GM12801 (cell line): ENCODE data around the gene TCAP.

Experiments used
- TF ChIP-seq, protein P1 (sequence below): IDR thresholded peaks from one replicate; pipeline ENCODE4 v1.5.1; 2011; ENCODE audit warnings: control low read depth; ENCODE audit not compliant: insufficient read length; ENCODE audit errors: extremely low read depth

Gene TCAP

GRCh38 chr17:39639566-39640458 is 25.3 kb upstream of the TCAP start:
- TF ChIP-seq, protein P1, sequence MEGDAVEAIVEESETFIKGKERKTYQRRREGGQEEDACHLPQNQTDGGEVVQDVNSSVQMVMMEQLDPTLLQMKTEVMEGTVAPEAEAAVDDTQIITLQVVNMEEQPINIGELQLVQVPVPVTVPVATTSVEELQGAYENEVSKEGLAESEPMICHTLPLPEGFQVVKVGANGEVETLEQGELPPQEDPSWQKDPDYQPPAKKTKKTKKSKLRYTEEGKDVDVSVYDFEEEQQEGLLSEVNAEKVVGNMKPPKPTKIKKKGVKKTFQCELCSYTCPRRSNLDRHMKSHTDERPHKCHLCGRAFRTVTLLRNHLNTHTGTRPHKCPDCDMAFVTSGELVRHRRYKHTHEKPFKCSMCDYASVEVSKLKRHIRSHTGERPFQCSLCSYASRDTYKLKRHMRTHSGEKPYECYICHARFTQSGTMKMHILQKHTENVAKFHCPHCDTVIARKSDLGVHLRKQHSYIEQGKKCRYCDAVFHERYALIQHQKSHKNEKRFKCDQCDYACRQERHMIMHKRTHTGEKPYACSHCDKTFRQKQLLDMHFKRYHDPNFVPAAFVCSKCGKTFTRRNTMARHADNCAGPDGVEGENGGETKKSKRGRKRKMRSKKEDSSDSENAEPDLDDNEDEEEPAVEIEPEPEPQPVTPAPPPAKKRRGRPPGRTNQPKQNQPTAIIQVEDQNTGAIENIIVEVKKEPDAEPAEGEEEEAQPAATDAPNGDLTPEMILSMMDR, result no peak

- TF ChIP-seq, protein P1, result no peak
These were observed 24.5 kb upstream of the TCAP start for GRCh38 chr17:39640591-39641031.

DNA sequence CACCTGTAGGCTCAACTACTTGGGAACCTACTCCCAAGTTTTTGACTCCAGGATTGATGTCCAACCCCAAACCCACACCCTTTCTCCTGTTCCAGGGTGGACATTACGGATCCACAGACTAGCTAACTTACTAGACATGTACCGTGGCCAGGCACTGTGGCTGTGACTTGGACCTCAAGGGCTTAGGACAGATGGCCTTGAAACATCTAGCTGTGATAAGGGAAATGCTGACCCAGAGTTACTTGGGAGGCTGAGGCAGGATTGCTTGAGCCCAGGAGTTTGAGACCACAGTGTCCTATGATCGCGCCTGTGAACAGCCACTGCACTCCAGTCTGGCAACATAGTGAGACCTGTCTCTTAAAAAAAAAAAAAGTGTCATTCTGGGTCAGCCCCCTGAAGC is 24.1 kb upstream of the TCAP start:
- TF ChIP-seq, protein P1, result no peak

- TF ChIP-seq, protein P1, result no peak
These were observed 23.3 kb upstream of the TCAP start for GRCh38 chr17:39641883-39642282.

DNA sequence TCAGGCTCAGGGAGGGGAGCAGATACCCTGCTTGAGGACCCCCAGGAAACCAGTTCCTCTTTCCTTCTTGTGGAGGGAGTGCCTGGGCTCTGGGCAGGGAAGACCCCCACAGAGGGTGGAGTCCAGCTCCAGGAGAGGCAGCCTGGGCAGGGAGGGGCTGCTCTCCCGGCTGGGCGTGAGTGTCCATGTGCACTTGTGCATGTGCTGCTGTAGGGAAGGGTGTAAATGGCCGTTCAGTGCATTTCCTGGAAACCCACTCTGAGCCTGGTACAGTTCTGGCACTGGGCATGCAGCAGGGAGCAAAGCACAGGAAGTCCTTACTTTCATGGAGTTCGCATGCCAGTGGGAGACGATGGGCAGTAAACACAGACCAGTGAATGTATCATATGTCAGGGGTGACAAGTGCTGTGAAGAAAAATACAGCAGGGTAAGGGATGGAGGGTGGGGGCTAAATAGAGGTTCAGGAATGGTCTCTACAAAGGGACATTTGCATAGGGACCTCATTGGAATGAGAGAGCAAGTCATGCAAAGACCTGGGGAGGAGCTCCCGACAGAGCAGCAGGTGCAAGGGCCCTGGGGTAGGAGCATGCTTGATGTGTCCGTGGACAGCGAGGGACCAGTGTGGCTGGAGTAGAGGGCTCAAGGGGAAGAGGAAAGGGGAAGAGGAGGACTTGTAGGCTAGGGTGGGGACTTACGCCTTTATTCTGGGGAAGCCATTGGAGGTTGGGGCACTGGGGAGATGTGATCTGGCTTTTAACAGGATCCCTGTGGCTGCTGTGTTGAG is 22.7 kb upstream of the TCAP start:
- TF ChIP-seq, protein P1, result no peak

DNA sequence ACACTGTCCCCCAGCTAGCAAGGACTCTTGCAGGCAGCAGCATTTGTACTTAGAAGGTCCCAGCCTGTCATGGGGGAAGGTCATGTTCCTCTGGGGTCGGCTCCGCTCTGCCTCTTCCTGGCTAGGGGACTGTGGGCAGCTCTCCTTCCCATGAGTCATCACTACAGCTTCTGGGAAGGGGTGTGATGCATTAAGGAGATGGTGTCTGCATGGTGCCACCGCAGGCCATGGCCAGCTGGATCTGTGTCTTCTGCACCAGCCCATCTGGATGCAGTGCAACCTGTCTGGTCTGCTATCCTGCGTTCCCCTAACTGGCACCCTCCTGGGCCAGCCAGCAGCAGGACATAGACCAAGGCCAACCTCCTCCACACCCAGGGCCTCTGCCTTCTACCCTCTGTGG is 21.9 kb upstream of the TCAP start:
- TF ChIP-seq, protein P1, result no peak

- TF ChIP-seq, protein P1, result no peak
These were observed 17.9 kb upstream of the TCAP start for GRCh38 chr17:39647256-39647655.
